OCI-LY7 (cell line): Measurements from ENCODE around the gene DNM3. TPM values are rescaled to one million over a fixed set of nuclear protein-coding genes. Genes with fewer than 3 reads are reported as not detected.

ENCODE experiments used
- BruUV-seq: library from RNA; stranded (reverse); fragments of 400-500 nt; replicated peaks from 2 replicates; lab custom pipeline; 2021; lab: Mats Ljungman, UMichigan
- CTCF ChIA-PET: fragments of 300-600 bp; sonication (Branson Sonifier 250); formaldehyde crosslinking; loops from one replicate; lab custom pipeline; 2022; ENCODE audit warnings: antibody characterized with exemption; ENCODE audit not compliant: unreplicated experiment; lab: Charles Lee
- POLR2A ChIA-PET: fragments of 300-600 bp; sonication (Branson Sonifier 250); formaldehyde crosslinking; loops from one replicate; lab custom pipeline; 2022; ENCODE audit warnings: antibody characterized with exemption; lab: Charles Lee
- DNase-seq: peaks from one replicate; pipeline ENCODE4 v3.0.0-alpha.2; 2015; ENCODE audit warnings: low spot score
- H2AFZ ChIP-seq: fragments of 200-600 bp; sonication (generic), shearing (Covaris generic); 2 replicates; pipeline ENCODE4 v1.6.1; 2014; ENCODE audit warnings: mild to moderate bottlenecking, antibody characterized with exemption, low read length, moderate library complexity
- H3K27ac ChIP-seq: fragments of 200-600 bp; sonication (generic); 2 replicates; pipeline ENCODE4 v1.5.1; 2014; ENCODE audit warnings: mixed run types, low read depth, mild to moderate bottlenecking, moderate library complexity, low read length, inconsistent platforms; ENCODE audit not compliant: poor library complexity, severe bottlenecking
- H3K36me3 ChIP-seq: fragments of 200-600 bp; sonication (generic); 2 replicates; pipeline ENCODE4 v1.6.1; 2014; ENCODE audit warnings: mild to moderate bottlenecking, antibody characterized with exemption, low read length, moderate library complexity, mixed read lengths; ENCODE audit not compliant: insufficient read depth
- H3K4me1 ChIP-seq: fragments of 200-600 bp; sonication (generic); 2 replicates; pipeline ENCODE4 v1.5.1; 2014; ENCODE audit warnings: mild to moderate bottlenecking, low read length; ENCODE audit not compliant: insufficient read depth, poor library complexity, severe bottlenecking
- H3K4me2 ChIP-seq: fragments of 200-600 bp; sonication (generic); 2 replicates; pipeline ENCODE4 v1.6.1; 2014; ENCODE audit warnings: mild to moderate bottlenecking, low read length
- H3K4me3 ChIP-seq: fragments of 200-600 bp; sonication (generic); 2 replicates; pipeline ENCODE4 v1.5.1; 2014; ENCODE audit warnings: mild to moderate bottlenecking, low read depth, low read length; ENCODE audit not compliant: poor library complexity, severe bottlenecking
- H3K79me2 ChIP-seq: fragments of 200-600 bp; sonication (generic); 2 replicates; pipeline ENCODE4 v1.6.1; 2016; ENCODE audit warnings: low read depth, mild to moderate bottlenecking, low read length, moderate library complexity, mixed read lengths; ENCODE audit not compliant: insufficient read depth
- H3K9me2 ChIP-seq: fragments of 200-600 bp; sonication (generic); 2 replicates; pipeline ENCODE4 v1.6.1; 2016; ENCODE audit warnings: mild to moderate bottlenecking, low read length, mixed read lengths; ENCODE audit not compliant: insufficient read depth
- H3K9me3 ChIP-seq: fragments of 200-600 bp; sonication (generic); 2 replicates; pipeline ENCODE4 v1.6.1; 2014; ENCODE audit warnings: mild to moderate bottlenecking, mixed run types, low read length, mixed read lengths
- H4K20me1 ChIP-seq: fragments of 200-600 bp; sonication (generic); 2 replicates; pipeline ENCODE4 v1.6.1; 2014; ENCODE audit warnings: mild to moderate bottlenecking, antibody characterized with exemption, low read length, moderate library complexity, mixed read lengths; ENCODE audit not compliant: insufficient read depth
- EZH2phosphoT487 ChIP-seq: fragments of 200-600 bp; sonication (generic); IDR thresholded peaks from 2 replicates; pipeline ENCODE4 v1.6.1; 2018; ENCODE audit warnings: low read depth, borderline replicate concordance, mild to moderate bottlenecking, mixed run types, antibody characterized with exemption, low read length, moderate library complexity, mixed read lengths
- intact Hi-C: fragments of 100-400 bp; cut with micrococcal nuclease; formaldehyde crosslinking; loops from one replicate; pipeline ENCODE4 v1.10.0; 2022; ENCODE audit not compliant: unreplicated experiment
- total RNA-seq, 2 experiments: library from RNA; depleted of rRNA in 1 of 2; stranded (reverse); fragments of >200 nt in 1 of 2; shearing (Covaris generic) in 1 of 2; gene quantifications; 2 replicates each; pipeline ENCODE4 v1.2.3, GENCODE V29; 2014 to 2022
- TF ChIP-seq, protein P1 (sequence below): fragments of 200-600 bp; sonication (generic); conservative IDR thresholded peaks from 2 replicates; pipeline ENCODE4 v1.5.1; 2014; ENCODE audit warnings: mild to moderate bottlenecking, antibody characterized with exemption, low read length, moderate library complexity, mixed read lengths

DNM3 gene
- total RNA-seq, 2 experiments from 2014 or later: 0.47 to 0.61 TPM

DNA sequence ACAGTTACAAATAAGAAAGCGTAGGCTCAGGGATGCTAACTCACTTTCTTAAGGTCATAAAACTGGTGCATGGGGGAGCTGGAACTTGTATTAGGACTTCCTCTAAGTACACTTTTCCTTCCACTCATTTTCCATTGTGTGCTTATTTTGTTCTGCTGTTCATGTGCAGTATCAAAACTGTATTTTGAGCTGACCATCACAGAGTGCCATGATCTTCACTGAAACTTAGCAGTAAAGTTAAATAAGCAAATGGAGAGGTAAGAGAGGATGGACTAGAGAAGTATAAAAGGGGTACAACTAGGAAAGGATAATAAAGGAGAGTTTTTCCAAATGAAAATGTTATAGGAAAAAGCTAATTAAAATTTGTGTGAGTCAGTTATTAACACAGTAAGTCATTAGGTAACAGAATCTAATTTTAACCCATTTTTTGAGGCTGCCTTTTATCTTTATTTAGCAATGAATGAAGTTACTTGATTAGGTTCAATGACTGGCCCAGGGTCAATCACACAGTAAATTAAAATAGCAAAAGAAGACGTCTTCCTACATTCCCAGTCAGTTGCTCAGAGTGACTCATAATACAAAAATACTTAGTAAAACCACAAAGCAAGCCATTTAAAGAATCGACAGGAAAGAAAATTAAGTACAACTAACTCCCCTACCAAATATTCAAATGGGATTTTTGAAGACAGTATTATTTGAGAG lies 413.4 kb downstream of the DNM3 start:
- H3K4me2 ChIP-seq: no peak overlapping the region
- no TSS peak for BruUV-seq
- H3K27ac ChIP-seq: no peak overlapping the region
- POLR2A ChIA-PET: interaction anchor here (0.6 kb wide), 1 partner anchor 33 kb away, joined by 3 read pairs; no protein-coding TSS in a partner anchor
- no peaks in the 10 kb centered on the region for H3K36me3 ChIP-seq
- intact Hi-C loops: no loop called here
- H3K4me3 ChIP-seq: no peak overlapping the region
- no peaks in the 10 kb centered on the region for H3K9me2 ChIP-seq
- H3K4me1 ChIP-seq: no peaks in the 10 kb centered on the region
- H4K20me1 ChIP-seq: no peaks in the 10 kb centered on the region
- TF ChIP-seq EZH2phosphoT487: no peak
- TF ChIP-seq, protein P1, sequence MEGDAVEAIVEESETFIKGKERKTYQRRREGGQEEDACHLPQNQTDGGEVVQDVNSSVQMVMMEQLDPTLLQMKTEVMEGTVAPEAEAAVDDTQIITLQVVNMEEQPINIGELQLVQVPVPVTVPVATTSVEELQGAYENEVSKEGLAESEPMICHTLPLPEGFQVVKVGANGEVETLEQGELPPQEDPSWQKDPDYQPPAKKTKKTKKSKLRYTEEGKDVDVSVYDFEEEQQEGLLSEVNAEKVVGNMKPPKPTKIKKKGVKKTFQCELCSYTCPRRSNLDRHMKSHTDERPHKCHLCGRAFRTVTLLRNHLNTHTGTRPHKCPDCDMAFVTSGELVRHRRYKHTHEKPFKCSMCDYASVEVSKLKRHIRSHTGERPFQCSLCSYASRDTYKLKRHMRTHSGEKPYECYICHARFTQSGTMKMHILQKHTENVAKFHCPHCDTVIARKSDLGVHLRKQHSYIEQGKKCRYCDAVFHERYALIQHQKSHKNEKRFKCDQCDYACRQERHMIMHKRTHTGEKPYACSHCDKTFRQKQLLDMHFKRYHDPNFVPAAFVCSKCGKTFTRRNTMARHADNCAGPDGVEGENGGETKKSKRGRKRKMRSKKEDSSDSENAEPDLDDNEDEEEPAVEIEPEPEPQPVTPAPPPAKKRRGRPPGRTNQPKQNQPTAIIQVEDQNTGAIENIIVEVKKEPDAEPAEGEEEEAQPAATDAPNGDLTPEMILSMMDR: no peak
- no peak for DNase-seq
- H3K9me3 ChIP-seq: no peaks in the 10 kb centered on the region
- CTCF ChIA-PET: no interaction called here
- H2AFZ ChIP-seq: no peak overlapping the region
- H3K79me2 ChIP-seq: no peaks in the 10 kb centered on the region

DNA sequence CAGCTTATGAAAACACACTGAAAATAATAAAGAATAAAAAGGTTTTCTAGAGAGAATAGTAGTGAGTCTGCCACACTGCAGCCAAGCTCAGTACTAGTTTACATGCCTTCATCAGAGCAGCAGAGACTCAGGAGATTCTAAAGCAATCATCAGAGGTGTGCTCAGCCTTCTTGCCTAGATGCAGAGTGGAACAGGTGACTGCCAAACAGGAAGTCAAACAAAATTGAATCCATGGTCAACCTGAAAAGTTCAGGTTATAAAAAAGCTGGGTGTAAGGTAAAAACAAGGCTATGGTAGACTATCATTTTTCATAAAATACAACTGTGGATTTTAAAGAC lies 413.9 kb downstream of the DNM3 start:
- Histone ChIP-seq H3K27ac (no peak overlapping the region), H3K79me2 (no peaks in the 10 kb centered on the region), H3K4me1 (no peaks in the 10 kb centered on the region), H3K9me2 (no peaks in the 10 kb centered on the region), H2AFZ (no peak overlapping the region), H3K36me3 (no peaks in the 10 kb centered on the region), H3K4me2 (no peak overlapping the region), H3K4me3 (no peak overlapping the region), H3K9me3 (no peaks in the 10 kb centered on the region), H4K20me1 (no peaks in the 10 kb centered on the region)
- TF ChIP-seq, protein P1: no peak
- no peak for TF ChIP-seq EZH2phosphoT487
- ChIA-PET POLR2A (no interaction called here), CTCF (no interaction called here)
- BruUV-seq: no TSS peak
- intact Hi-C loops: no loop called here
- no peak for DNase-seq

DNA sequence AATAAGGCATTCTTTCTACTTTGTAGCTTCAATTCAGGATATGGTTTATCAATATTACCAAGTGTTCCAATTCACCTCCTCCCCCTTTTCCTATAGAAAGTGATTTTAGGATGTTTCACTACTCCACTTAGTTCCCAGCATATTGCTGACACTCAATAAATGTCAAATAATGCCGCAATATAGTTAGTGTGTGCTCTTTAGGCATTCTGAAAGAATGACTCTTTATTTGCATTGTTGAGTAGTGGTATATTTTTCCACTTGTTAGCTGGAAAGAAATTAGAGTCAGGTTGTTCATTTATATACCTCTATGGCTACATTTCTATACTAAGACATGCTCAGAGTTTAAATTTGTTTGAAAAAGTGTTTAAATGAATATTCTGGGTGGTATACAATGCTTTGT lies 424.6 kb downstream of the DNM3 start:
- no peak overlapping the region for H2AFZ ChIP-seq
- no peaks in the 10 kb centered on the region for H3K79me2 ChIP-seq
- no peaks in the 10 kb centered on the region for H4K20me1 ChIP-seq
- intact Hi-C loops: no loop called here
- ChIA-PET POLR2A (interaction anchor here (1.3 kb wide), 1 partner anchor 16 kb away, joined by 3 read pairs; no protein-coding TSS in a partner anchor), CTCF (no interaction called here)
- no peak overlapping the region for H3K27ac ChIP-seq
- no peaks in the 10 kb centered on the region for H3K4me1 ChIP-seq
- H3K4me3 ChIP-seq: no peak overlapping the region
- no peaks in the 10 kb centered on the region for H3K9me3 ChIP-seq
- H3K9me2 ChIP-seq: no peaks in the 10 kb centered on the region
- no peak for DNase-seq
- BruUV-seq: no TSS peak
- H3K36me3 ChIP-seq: no peaks in the 10 kb centered on the region
- TF ChIP-seq EZH2phosphoT487: no peak
- TF ChIP-seq, protein P1: no peak
- no peak overlapping the region for H3K4me2 ChIP-seq
